UCSD-AML1 (cell line): ENCODE results near the gene B3GNT8.
A peak's percentile ranks its signal among the peaks of the same experiment; 100 is the strongest.
"Not testable (repeated sequence)": the region's sequence is repeated elsewhere in the genome, so short reads cannot be mapped to it uniquely, and the experiment has no call there.

ENCODE experiments used
- DNase-seq: peaks from one replicate; lab custom pipeline; 2025; ENCODE audit not compliant: unreplicated experiment; lab: John Stamatoyannopoulos, UW

Gene B3GNT8

DNA sequence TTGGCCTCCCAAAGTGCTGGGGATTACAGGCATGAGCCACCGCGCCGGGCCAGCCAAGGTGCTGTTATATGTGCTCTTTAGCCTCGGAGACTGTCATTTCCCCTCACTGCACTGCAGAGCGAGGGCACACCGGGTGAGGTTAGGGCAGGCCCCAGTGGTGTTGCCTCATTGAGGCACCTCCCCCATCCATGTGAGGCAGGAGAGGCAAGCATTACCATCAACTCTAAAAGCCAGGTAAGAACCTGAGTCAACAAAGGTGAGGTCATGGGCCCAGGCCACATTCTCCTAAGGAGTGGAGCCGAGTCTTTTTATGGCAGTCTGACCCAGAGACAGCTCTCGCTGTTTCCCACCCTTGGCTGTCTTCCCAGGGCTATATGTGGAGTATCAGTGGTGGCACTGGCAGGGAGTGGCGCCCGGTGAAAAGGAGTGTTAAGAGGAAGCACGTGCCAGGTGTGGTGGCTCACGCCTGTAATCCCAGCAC is 10.9 kb downstream of the B3GNT8 start:
- no peak for DNase-seq

DNA sequence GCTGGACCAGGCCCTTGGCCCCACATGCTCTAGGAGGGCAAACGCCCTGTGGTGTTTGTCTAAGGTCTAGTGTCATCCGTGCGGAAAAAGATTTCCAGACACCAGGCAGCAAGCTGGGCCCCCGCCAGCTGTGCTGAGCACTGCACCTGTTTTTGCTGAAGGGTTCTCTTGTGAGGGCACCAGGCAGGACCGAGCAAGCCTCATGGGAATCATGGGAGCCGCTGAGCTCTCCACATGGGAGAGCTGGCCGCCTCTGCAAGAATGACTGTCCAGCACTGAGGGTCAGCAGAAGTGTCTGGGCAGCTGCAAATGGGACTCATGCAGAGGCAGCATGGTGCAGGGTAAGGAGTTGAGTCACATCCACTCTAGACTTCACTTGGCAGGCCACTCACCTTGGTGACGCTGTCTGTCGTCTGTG is 12.0 kb downstream of the B3GNT8 start:
- DNase-seq = no peak

DNA sequence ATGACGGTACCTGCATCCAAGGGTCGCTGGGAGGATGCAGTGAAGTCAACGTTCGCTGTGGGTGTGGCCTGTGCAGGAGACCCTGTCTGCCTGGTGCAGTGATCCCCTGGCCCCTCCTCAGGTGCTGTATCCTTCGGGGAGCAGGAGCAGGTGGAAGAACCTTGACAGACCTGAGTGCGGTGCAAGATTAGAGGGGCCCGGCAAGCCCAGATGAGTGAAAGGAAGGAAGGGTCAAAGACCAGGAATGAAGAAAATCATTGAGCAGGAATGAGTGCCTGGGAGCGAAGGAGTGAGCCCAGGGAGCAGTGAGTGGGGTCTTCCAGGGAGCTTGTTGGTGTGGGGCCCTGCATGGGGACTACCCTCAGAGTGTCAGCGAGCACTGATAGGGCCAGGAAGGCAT is 12.7 kb downstream of the B3GNT8 start:
- DNase-seq = no peak

DNA sequence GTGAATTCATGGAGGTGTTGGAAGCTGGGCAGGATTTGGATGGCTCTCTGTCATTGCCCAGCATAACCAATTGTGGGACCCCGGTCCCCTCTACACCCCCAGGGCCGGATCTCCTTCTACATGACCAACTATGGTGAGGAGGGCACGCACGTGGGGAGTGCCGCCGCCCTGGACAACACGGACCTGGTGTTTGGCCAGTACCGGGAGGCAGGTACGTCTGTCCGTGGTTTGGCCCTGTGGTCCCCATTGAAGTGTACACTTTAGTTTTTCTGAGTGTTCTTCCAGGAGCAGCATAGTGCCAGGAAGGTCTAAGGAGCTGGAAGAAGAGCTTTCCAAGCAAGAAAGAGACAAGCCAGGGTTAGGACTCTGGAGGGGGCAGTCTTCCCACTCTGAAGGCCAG is 13.2 kb downstream of the B3GNT8 start:
- no peak for DNase-seq

DNA sequence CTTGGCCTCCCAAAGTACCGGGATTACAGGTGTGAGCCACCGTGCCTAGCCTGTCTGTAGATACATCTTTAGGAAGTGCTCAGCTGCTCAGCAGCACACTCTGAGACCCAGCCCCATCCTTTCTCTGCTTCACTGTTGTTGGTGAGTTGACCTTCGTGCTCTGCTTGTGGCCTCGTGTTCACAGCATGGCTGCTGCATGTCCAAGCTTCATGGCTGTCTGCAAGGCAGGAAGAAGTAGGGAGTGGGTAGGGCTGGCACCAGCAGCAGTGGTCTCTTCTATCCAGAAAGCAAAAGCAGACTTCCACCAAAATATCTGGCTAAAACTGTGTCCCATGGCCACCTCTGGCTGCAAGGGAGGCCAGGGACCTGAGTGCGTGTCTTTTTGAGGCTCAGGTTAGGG is 14.2 kb downstream of the B3GNT8 start:
- no peak for DNase-seq

DNA sequence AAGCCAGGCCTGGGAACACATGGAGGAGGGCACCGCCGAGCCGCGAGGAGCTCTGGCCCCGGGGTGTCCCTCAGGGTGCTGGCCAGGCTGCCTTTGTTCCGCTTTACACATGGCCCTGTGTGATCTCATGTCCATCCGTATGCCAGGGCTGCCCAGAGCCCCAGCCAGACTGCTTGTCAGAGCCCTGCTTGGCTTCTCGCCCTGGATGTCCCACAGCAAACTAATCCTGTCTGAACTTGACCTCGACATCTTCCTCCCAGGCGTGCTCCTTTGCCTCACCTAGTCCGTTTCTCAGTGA is 15.3 kb downstream of the B3GNT8 start:
- no peak for DNase-seq

DNA sequence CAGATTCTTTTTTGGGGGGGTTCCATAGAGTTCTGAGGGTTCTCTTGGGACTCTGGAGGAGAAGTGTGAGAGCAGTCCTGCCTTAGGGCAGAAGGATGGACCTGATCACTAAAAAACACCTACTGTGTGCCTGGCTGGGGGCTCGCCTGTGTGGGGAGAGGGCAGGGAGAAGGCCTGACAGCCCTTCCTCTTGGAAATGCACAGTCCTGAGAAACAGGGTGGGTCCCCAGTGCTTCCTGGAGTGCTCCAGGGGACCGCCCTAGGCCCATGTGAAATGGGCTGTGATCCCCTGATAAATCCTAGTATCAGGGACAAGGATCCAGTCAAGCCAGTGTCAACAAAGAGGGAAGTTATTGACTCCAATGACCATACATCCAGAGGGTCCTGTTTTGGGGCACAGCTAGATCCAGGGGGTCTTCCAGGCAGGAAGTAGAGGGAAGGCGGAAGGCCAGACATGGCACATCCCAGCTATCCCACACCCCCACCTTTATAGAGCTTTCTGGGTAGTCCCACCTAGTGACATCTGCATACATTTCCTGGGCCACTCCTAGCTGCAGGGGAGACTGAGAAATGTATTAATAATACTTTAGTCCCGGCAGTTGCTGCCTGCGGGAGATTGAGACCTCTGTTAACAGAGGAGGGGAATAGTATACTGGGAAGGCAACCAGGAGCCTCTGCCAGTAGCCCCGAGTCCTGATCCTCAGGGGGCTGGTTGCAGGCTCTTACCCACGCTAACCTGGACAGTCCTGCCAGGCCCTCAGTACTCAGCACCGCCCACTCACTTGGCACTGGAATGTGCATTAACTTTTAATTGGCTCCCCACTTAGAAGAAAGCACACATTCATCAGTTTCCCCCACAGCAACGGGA is 15.8 kb downstream of the B3GNT8 start:
- DNase-seq = no peak

DNA sequence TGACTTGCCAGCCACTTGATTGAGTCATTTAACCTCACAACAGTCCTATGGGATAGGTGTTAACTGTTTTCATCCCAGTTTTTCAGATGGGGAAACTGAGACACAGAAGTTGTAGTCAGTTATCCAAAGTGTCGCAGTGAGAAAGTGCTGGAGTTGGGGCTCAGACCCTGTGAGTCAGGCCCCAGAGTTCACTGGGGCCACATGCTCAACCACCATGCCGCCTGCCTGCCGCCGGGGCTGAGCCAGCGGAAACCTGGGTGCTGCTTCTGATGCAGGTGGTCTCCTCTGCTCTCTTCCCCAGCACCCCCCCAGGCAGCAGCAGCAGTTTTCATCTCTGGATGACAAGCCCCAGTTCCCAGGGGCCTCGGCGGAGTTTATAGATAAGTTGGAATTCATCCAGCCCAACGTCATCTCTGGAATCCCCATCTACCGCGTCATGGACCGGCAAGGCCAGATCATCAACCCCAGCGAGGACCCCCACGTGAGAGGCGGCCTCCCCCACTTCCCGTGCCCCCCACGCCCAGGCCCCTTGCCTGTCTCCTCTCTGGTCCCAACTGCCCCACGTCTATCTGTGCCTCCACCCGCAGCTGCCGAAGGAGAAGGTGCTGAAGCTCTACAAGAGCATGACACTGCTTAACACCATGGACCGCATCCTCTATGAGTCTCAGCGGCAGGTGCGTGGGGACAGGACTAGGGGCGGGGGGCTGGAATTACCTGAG is 16.7 kb downstream of the B3GNT8 start:
- DNase-seq = no peak

DNA sequence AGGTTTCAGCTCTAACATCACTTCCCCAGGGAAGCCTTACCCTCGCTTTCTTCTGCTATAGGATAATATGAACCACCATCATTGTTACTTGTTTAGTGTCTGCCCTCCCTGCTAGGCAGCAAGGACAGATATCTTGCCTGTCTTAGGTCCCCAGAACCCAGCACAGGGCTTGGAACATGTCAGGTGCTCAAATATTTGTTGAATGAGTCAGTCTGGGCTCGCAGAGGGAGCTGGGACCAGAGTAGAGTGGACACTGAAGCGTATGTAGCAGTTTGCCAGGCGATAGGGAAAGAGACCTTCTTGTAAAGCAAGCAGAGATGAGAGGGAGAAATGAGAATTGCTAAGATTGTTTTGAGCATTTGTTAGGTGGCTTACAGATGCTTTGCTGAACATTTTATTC is 17.9 kb downstream of the B3GNT8 start:
- DNase-seq = no peak

DNA sequence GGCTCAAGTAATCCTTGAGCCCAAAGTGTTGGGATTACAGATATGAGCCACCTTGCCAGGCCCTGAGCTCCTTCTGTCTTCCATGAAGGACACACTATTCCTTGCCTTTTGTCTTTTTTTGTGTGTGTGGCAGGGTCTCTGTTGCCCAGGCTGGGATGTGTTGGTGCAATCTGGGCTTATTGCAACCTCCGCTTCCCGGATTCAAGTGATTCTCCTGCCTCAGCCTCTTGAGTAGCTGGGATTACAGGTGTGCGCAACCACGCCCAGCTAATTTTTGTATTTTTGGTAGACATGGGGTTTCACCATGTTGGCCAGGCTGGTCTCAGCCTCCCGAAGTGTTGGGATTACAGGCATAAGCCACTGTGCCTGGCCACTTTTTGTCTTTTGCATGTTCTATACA is 18.3 kb downstream of the B3GNT8 start:
- not testable (repeated sequence) for DNase-seq

DNA sequence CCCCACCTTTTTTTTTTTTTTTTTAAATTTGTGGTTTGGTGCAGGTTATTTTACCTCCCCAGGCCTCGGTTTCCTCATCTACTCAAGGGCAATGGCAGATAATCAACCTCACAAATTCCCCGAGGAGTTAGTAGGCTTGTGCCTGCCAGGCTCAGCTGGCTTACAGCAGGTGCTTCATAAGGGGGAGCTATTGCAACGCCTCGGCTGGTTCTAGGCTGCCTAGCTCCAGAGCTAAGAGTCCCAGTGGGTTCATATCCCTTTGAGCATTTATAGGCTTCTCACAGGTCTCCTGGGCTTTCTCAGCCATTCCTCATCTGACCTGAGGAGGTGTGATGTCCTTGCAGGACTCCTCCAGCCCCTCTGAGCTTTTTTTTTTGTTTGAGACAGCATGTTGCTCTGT is 18.9 kb downstream of the B3GNT8 start:
- DNase-seq = peak; percentile 36

DNA sequence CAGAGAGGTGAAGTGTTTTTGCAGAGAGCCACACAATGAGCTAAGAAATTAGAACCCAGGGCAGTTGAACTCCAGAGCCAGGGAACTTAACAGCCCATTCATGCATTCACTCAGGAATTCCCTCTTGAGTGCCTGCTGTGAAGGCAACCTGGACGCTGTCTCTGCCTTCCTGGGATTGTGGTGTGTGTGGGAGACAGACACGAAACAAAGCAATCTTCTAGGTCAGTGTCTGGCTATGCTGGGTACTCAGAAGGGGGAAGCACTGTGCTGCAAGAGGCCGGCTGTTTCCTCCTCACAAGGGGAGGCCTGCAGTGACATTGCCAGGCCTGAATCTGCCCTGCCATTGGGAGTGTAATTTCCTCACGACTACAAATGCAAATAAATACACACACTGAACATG is 19.9 kb downstream of the B3GNT8 start:
- DNase-seq = peak; percentile 58

DNA sequence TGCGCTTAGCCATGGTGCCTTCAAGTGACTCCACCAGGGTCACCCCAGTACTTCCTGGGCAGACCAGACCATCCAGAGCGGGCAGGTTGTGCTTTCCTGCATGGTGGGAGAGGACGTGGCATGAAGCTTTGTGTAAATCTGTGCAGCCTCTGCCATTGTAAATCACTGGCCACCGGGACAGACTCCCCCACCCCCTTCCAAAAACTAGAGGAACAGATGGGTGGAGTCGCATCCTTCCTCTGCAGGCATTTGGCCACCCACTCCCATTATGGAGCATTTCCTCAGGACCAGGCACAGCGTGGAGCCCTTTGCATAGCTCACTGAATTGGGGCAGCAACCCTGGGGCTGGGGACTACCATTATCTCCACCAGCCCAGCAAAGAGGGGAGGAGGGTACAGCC is 21.4 kb downstream of the B3GNT8 start:
- DNase-seq = no peak

DNA sequence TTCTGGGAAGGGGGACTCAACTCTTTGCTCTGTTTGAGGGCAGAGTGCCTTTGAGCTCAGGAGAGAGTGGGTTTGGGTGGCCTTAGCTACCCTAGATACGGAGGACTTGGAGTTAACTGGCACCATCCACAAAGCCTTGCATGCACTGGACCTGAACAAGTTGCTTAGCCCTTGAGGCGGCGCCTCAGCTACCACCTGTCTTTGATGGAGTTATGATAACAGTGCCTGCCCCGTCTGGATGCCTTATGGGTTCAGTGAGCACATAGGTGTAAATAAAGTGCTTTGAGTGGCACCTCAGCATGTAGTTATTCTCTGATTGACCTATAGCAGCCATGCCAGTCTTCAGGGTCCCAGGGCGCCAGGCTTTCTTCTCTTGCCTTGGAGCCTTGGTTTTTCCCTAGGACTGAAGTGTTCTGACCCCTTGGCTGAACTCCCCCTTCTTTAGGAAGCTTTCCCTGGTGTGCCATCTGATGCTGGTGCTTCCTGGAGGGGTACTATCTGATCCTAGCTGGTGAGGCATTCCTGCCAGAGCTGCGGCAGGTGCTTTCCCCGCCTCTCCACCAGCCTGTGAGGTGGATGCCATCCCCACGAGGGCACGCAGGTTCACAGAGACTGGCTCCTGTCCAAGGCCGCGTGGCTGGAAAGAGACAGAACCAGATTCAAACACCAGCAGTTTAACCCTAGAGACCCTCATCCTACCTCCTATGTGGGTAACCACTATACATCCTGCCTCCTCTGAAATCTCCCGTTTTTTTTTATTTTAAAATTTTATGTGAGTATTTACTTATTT is 23.8 kb downstream of the B3GNT8 start:
- no peak for DNase-seq

DNA sequence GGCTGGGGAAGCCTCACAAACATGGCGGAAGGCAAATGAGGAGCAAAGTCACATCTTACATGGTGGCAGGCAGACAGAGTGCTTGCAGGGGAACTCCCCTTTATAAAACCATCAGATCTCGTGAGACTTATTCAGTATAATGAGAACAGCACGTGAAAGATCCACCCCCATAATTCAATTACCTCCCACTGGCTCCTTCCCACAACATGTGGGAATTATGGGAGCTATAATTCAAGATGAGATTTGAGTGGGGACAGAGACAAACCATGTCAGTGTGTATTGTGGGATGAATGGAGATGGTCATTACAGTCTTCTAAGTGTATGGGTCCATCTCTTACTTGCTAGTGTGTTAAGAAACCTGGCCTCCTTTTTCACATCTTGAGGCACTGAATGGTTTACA is 25.2 kb downstream of the B3GNT8 start:
- DNase-seq = no peak

DNA sequence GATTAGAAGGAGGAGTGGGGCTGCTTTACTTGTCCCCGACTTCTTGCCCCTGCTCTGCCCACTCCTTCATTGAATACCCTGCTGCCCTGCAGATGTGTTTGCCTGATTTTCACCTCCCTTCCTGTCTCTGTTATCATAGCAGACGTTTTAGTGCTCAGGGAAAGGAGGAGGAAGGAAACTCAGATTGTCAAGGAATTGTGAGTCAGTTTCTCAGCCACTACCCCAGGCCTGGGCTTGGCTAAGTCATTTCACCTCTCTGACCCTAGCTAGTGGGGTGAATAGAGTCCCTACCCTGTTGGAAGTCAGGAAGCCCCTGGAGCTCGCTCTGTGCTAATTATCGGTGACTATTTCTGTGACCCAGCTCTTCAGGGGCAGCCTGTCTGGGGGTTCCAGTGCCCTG is 25.7 kb downstream of the B3GNT8 start:
- DNase-seq = no peak

DNA sequence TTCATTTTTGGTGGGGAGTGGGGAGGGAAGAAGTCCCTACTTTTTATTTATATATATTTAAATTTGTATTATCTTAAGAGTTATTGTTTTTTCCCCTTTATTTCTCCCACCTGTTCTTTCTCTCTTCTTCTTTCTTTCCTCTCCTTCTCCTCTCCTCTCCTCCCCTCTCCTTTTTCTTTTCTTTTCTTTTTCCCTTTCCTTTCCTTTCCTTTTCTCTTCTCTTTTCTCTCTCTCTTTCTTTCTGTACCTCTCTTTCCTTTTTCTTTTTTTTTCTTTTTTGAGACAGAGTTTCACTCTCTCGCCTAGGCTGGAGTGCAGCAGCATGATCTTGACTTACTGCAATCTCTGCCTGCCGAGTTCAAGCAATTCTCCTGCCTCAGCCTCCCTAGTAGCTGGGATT is 27.6 kb downstream of the B3GNT8 start:
- DNase-seq = no peak

DNA sequence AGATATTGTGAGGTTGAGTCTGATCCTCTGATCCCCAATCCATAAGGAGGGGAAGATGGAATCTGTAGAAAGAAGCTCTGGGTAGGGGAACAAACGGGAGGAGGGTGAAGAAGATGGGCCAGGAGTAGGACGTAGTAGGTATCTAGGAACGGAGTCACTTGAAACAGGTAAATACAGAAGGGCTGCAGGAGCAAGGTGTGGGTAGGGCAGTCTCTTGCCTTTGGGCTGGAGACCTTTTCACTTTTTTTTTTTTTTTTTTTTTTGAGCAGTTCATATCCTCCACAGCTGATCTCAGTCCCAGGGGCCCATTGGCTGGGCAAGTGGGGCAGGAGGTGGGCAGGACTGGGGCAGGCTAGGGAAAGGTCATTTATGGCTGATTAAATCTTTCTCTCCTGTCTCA is 28.1 kb downstream of the B3GNT8 start:
- no peak for DNase-seq

DNA sequence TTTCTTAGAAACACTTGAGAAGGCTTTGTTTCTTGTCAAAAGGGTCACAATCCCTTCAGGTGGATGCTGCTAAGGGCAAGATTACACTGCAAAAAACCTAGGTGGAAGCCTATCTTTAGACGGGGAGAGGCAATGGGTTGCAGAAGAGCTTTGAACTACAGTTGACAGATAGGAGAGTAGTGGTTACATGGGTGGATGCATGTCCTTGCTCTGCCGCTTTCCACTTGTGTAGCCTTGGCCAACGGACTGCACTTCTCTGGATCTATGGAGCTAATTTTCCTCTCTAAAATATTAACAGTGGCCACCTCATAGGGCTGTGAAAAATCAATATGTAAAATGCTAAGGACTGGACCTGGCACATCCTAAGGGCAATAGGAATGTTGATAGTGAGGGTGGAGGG is 28.6 kb downstream of the B3GNT8 start:
- DNase-seq = no peak

DNA sequence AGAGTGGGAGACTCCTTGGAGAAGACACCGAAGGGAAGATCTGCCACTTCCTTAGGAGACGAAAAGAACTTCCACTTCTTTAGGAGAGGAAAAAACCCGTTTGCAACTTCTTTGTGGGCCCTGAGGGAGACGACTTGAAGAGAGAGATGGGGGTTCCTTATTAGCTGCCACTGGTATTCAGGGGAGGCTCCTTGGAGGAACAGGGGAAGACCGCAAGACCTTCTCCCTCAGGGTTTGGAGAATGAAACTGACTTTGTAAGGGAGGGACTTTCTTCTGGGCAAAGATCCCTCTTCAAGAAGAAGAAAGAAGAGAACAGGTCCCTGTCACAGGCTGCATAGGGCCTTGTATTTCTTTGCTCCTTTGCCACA is 29.1 kb downstream of the B3GNT8 start:
- no peak for DNase-seq

DNA sequence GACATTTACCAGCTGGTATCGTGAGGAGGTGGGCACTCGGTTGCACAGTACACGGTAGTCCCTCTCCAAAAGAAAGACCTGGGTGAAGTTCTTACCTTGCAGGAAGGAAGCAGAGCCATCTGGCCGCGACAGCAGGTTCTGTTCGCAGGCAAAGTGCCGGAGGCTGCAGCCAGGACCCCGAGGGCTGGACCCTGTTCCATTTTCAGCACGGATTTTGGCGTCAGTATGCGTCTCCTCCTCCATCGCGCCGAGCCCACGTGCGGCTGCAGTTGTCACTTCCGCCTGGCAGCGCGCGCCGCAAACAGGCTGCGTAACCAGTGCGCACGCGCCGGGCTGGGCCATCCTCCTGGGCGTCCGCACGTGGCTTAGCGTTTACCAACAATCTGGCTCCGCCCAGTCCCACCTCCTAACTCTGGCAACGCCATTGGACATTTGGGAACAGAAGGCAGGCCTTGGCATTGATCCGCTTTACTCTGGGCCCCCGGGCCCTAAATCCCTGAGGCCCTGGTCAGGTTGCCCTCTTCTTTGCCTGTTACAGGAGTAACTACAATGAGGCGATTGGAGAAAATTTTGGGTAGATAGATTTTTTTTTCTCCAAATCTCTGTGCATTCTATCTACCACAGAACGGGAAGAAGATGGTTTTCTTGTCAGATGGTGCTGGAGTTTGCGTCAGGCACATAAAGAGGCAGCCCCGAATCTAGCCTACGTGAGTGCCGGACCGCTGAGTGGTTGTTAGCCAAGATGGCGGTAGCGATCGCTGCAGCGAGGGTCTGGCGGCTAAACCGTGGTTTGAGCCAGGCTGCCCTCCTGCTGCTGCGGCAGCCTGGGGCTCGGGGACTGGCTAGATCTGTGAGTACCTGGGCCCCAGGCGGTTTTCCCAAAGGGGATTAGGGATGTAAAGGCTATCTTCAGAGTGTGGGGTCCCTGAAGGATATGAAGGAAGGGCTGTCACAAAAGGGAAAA is 29.8 kb downstream of the B3GNT8 start, which contains the start of the genes BCKDHA and EXOSC5:
TSS of gene BCKDHA (plus strand) at position 733 of the 964 bp plus-strand sequence. CDS start at position 743, 10 bp downstream.
TSS of gene EXOSC5 (minus strand) at position 274 of the 964 bp plus-strand sequence. CDS start at position 243, 31 bp downstream.
- peak; percentile 99 for DNase-seq
